Stimulated activated CD4-positive, alpha-beta T cell treated with anti-CD3 and anti-CD28 coated beads, Interleukin-12 subunit alpha, Interleukin-12 subunit beta, amount 100 ng/mL, for 48 hours (primary cell): ENCODE results near the gene TOB1.

Source experiments
- DNase-seq, 3 donors: peaks; one replicate each; pipeline ENCODE4 v3.0.0-alpha.2; 2020; ENCODE audit warnings: low read depth in 2 of 3, low spot score in 1 of 3

Gene TOB1

GRCh38 chr17:50866261-50866949 lies at the start of gene TOB1:
TSS of gene TOB1 (minus strand) at chr17:50866354. CDS start at chr17:50864017, 2,337 bp downstream.
- peak; percentile 91 to 96 (median 93) for DNase-seq

DNA sequence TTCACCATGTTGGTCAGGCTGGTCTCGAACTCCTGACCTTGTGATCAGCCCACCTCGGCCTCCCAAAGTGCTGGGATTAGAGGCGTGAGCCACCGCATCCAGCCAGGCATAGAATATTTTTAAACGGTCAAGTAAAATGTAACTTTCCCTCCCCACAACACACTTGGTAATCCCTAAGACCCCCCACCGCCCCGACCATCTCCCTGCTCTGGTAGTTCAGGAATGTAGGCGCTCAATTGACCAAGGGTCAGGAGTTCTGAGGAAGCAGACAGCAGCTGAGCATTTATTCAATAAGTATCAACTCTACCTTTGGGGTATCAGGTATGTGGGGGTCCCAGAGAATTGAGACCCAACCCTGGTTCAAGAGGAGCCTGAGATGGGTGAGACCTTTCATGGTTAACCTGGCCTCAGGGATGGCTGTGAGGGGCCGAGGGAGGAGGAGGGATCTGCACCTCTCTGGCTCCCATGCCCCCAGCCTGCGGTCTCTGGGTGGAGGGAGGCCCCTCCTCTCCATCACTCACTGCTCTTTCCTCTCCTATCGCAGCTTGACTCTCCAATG lies 48.4 kb upstream of the TOB1 start:
- no peak for DNase-seq

DNA sequence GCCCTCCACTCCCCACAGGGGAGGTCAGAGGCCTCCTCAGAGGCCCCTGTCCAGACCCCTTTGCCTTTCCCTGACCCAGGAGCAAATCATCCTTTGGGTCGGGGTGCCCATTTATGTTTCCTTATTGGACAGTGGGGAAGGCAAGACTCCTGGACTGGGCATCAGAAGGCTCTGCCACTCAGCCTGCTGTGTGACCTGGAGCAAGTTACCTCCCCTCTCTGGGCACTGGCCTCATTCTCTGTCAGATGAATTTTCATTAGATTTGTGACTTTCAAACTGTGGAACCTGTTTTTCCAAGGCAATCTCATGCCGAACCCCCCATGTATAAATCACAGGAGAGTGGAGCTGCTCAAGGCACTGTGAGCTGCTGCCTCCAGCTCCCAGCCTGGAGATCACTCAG lies 47.0 kb upstream of the TOB1 start:
- DNase-seq: no peak

DNA sequence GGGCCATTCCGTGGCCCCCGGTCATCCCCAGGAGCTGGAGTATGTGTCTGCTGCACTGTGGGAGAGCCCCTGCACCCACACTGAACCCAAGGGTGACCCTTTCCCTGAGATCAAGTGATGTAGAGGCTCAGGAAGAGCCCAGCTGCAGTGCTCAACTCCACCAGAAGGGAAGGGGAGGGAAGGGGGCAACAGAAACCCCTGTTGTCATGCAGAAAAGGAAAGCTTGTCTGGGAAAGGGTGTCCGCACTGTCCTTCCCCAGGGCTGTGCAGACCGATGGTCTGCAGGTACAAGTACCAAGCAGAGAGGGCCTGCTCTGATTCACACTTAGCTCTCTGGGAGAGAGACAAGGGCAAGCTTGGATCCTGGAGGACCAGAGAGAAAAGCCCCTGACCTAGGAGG lies 45.7 kb upstream of the TOB1 start:
- DNase-seq: no peak

DNA sequence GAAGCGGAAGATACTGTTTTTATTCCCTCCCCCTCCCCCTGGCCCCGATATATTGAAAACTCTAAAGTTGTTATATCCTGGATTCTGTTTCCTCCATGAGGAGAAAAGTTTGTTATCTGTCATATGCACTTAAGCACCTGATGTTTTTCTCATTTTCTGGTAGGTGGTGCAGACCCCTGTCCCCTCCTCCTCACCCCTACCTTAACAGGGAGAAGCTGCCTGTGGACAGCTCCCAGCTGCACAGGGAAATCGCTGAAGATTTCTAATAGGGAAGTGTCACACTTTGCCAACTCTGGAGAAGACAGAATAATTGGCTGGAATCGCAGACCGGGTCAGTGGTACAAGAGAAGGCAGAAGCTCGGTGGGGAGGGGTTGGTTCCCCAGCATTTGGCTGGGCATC lies 45.3 kb upstream of the TOB1 start:
- no peak for DNase-seq

DNA sequence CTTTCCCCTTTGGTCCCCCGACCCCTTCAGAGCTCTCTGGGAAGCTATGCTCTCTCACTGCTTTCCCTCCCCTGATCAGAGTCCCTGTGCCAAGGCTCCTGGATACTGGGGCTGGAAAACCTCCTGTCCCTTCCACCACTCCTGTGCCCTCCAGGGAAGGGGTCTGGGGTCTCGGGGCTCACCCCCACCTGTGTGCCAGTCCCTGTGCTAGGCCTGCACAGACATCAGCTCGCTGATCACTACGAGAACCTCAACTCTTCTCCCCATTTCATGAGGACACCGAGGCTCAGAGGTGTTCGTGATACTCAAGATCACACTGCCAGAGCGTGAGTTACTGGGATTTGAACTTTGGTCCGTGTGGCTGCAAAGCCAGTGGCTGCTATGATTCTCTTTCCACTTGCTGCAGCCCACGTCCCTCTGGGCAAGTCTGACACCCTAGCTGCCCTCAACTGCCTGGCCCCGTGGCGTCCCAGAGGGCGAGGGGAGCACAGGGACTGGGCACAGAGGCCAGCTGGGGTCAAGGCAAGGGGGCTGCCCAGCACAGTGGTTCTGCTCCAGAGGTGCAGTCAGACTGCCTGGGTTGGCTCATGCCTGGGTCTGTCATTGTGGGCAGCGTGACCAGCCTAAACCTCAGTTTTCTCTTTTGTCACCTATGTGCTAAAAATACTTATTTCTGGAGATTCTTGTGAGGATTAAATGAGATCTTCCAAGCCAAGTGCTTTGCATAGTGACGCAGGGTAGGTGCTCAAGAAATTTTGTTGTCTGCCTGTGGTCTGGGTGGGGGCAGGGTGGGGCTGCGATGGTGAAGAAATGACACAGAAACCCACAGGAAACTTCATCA lies 43.8 kb upstream of the TOB1 start:
- peak; percentile 57 to 69 (median 65) for DNase-seq

DNA sequence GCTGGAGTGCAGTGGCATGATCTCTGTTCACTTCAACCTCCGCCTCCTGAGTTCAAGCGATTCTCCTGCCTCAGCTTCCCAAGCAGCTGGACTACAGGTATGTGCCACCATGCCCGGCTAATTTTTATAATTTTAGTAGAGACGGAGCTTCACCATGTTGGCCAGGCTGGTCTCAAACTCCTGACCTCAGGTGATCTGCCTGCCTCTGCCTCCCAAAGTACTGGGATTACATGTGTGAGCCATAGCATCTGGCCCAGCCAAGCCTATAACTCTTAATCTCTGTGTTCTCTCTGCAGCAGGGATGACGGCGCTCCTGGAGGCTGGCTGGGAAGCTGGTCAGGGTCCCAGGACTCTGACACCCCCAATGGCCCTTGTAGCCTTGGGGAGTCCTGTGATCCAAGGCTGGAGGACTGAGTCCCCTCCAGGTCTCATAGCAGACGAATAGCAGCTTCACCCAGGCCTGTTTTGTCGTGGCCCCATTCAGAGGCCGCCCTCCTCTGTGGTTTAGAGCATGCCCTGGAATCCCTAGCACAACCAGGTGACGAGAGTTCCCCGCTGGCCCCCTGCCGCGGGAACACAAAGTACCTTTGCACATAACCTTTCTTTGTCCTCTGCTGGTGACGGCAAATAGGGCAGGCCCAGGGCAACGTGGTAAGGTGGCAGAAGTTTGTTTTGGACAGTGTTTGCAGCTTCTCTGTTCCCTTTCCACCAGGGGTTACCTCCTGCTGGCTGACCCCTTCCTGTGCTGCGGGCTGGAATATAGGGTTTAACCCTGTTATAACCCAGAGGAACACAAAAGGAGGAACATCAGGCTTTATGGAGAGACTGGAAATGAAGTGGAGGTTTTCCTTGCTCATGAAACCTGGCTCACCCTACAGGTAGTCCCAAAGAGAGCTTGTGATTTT lies 43.0 kb upstream of the TOB1 start:
- peak in 1 of 3 donors; percentile 14 for DNase-seq

- no peak for DNase-seq
Observed at GRCh38 chr17:50908140-50908859, 42.1 kb upstream of the TOB1 start.

GRCh38 chr17:50906443-50906842 lies 40.3 kb upstream of the TOB1 start:
- no peak for DNase-seq

DNA sequence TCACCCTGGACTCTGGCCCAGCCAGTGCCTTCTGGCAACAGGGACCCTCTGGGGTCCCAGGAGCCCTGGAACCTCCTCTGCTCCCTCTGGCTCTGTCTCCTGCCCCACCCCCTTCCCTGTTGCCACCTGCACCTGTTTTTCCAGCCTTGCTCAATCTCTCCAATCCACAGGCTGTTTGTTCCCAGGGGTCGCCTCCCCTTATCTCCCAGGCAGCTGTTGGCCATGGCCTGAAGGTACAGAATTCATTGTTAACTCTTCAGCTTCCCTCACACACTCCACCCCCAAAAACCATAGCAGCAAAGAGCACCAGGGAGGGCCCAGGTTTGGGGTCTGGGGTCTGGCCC lies 39.3 kb upstream of the TOB1 start:
- DNase-seq: no peak

DNA sequence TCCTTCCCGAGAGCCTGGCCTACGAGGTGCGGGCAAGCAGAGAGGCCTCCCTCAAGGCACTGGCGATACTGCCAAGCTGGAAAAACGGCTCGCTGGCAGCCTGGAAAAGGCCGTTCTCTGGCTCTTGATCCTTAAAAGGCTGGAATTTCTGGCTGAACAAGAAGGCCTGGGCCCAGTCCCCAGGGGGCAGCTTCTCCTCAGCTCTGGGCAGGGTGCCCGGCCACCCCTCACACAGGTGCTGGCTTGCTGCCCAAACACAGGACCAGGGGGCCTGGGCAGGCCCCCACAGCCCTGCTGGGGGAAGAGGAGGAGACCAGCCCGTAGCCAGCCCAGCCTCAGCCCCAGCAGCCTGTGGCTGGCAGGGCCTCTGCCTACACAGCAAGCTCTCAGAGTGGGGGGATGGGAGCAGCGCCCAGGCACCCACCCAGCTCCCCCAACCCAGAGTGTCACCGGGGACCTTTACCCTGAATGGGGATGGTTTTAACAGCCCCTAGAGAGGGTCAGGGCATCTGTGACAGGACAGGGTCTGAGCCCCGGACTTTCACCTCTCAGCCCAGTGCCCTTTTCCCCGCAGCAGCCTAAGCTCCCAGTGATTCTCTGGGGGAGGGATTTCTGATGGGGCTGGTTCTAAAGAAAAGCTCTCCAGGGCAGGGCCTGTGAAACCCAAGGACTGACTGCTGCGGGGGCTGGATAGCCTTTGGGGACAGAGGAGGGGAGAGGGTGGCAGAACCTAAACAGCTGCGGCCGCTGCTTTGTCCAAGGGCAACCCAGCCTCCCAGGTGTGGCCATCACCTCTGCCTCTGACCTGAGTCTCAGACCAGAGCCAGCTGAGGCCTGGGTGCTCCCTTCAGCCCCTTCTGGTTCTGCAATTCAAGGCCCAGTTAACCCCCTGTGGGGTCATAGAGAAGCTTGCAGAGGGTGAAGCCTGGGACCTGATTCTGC lies 38.6 kb upstream of the TOB1 start:
- no peak for DNase-seq

DNA sequence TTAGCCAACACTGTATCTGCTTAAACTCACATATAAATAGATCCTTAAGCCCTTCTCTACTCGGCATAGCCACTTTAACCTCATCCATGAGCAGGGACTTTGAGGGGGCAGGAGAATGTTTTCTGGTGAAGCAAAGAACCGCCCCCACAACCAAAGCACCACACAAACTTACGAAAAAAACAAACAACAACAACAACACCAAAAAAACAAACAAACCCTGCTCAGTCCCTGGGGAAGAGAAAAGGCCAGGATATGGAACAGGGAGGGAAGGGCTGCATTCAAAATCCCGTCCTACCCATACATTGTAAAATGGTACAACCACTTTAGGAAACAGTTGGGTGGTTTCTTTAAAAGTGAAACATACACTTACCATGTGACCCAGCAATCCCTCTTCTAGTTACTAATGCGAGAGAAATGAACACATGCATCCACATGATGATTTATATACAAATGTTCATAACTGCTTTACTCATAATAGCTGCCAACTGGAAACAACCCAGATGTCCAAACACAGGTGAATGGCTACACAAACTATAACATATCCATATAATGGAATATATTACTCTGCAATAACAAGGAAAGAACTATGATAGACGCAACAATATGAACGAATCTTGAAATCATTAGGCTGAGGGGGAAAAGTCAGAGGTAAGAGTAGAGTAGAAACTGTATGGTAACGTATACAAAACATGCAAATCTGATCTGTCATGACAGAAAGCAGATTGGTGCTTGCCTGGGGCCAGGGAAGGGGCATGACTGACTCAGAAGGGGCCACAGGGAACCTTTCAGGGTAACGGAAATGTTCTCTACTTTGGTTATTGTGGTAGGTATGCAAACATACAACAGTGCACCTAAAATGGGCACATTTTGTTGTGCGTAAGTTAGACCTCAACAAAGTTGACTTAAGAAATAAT lies 37.7 kb upstream of the TOB1 start:
- DNase-seq: peak in 2 of 3 donors; percentile 22 to 33

DNA sequence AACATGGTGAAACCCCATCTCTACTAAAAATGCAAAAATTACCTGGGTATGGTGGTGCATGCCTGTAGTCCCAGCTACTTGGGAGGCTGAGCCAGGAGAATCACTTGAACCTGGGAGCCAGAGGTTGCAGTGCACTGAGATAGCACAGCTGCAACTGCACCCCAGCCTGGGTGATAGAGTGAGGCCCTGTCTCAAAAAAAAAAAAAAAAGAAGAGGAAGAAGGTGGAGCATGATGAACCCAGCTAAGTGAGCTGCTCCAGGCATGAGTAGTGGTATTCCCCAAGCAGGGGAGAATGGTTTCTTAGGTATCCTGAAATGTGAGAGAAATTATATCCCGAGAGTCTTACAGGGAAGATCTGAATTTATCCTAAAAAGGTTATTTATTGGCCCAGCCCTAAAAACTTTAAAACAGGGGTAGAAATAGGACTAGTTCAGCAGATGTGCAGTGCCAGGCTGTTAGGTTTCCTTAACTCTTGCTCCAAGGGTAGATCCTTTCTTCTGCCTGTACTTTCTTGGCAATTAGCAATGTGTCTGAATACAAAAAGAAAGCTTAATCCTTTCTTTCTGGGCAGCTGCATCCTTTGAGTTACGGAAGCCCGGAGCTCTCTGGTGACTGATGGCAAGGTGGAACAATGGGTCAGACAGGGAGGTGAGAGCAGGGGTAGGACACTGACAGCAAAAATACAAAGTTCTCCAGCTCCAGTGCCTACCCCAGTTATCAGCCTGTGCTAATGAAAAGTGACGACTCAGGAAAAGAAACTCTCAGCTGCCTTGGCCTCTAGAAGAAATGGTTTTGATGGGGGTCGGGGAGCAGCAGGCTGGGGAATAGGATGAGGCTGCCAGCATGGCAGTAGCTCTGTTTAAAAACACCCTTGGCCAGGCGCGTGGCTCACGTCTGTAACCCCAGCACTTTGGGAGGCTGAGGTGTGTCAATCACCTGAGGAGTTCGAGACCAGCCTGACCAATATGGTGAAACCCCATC lies 36.5 kb upstream of the TOB1 start:
- DNase-seq: no peak

GRCh38 chr17:50900383-50900892 lies 34.3 kb upstream of the TOB1 start:
- no peak for DNase-seq

GRCh38 chr17:50899559-50900319 lies 33.6 kb upstream of the TOB1 start:
- no peak for DNase-seq

GRCh38 chr17:50899005-50899460 lies 32.9 kb upstream of the TOB1 start:
- DNase-seq: no peak
